Gastroesophageal sphincter (tissue), 4 donors: ENCODE measurements around the gene PGAM4. TPM values are rescaled to one million over a fixed set of nuclear protein-coding genes. Genes with fewer than 3 reads are reported as not detected.
"Not testable (repeated sequence)": the region's sequence is repeated elsewhere in the genome, so short reads cannot be mapped to it uniquely, and the experiment has no call there.

Source experiments
- ATAC-seq: fragments of 150-250 bp; one replicate; pipeline ENCODE4 v1.9.1; 2016; ENCODE audit warnings: mild to moderate bottlenecking, moderate library complexity
- H3K27ac ChIP-seq, 4 donors: fragments of 200-600 bp; sonication (generic) in 3 of 4; 1 replicate in 3 of 4; 2 replicates in 1 of 4; pipeline ENCODE4 v1.5.1; 2016 to 2019
- H3K27me3 ChIP-seq: fragments of 200-600 bp; sonication (generic); one replicate; pipeline ENCODE4 v1.5.1; 2019
- H3K36me3 ChIP-seq, 2 donors: fragments of 200-600 bp; sonication (generic); one replicate each; pipeline ENCODE4 v1.5.1; 2019; ENCODE audit warnings: control low read depth in 1 of 2
- H3K4me1 ChIP-seq, 3 donors: fragments of 200-600 bp; sonication (generic); 1 replicate in 2 of 3; 2 replicates in 1 of 3; pipeline ENCODE4 v1.5.1; 2016 to 2019; ENCODE audit warnings: control low read depth in 2 of 3
- H3K4me3 ChIP-seq, 2 donors: fragments of 200-600 bp; sonication (generic); one replicate each; pipeline ENCODE4 v1.5.1; 2019; ENCODE audit warnings: mild to moderate bottlenecking in 1 of 2, moderate library complexity in 1 of 2
- H3K9me3 ChIP-seq, 3 donors: fragments of 200-600 bp; sonication (generic); one replicate each; pipeline ENCODE4 v1.5.1; 2017 to 2019; ENCODE audit warnings: control low read depth in 2 of 3
- CTCF ChIP-seq, 4 experiments: fragments of 200-600 bp in 2 of 4; fragments of 450-650 bp in 2 of 4; sonication (generic) in 1 of 4; IDR thresholded peaks; one replicate each; pipeline ENCODE4 v1.5.1; 2017 to 2019; ENCODE audit warnings: antibody characterized with exemption in 4 of 4, mild to moderate bottlenecking in 2 of 4, moderate library complexity in 2 of 4
- EP300 ChIP-seq: sonication (generic); formaldehyde crosslinking; IDR thresholded peaks from one replicate; pipeline ENCODE4 v1.6.1; 2017; ENCODE audit warnings: antibody characterized with exemption, mild to moderate bottlenecking
- POLR2A ChIP-seq, 2 donors: fragments of 450-650 bp; IDR thresholded peaks; one replicate each; pipeline ENCODE4 v1.6.1; 2017; ENCODE audit warnings: antibody characterized with exemption in 2 of 2, mild to moderate bottlenecking in 2 of 2, moderate library complexity in 1 of 2
- POLR2AphosphoS5 ChIP-seq: sonication (generic); formaldehyde crosslinking; IDR thresholded peaks from one replicate; pipeline ENCODE4 v1.6.1; 2017; ENCODE audit warnings: antibody characterized with exemption
- WGBS, 2 donors: methylation state at CpG; one replicate each; pipeline ENCODE4 v1.1.5; 2018; ENCODE audit warnings: low coverage in 1 of 2; 5-methylcytosine and 5-hydroxymethylcytosine counted together
- total RNA-seq, 4 donors: library from RNA; depleted of rRNA; stranded (reverse); fragments of >200 nt; gene quantifications; one replicate each; pipeline ENCODE4 v1.1.0, GENCODE V29; 2016

The PGAM4 gene
- total RNA-seq, 4 donors from 2014 or later, result not detected

- no peak overlapping the region for H3K4me3 ChIP-seq
- no peak for TF ChIP-seq EP300
- TF ChIP-seq POLR2A (IDR thresholded peaks at IDR 0.05), result no peak
- no peak for TF ChIP-seq CTCF (IDR thresholded peaks at IDR 0.05)
- no peak for TF ChIP-seq POLR2AphosphoS5
- H3K27ac ChIP-seq, result no peak overlapping the region
- no peaks in the 10 kb centered on the region for H3K9me3 ChIP-seq
- no peak for ATAC-seq
- no peaks in the 10 kb centered on the region for H3K27me3 ChIP-seq
- peaks cover 0 to 24% (median 0%) of the 10 kb centered on the region in 3 donors for H3K4me1 ChIP-seq
- no peaks in the 10 kb centered on the region for H3K36me3 ChIP-seq
Measured at GRCh38 chrX:77922787-77923186, 46.7 kb downstream of the PGAM4 start.

- 63% methylated on average over 4 of the region's 6 CpGs; no CpG with 5 or more reads in 1 of the 2 donors for WGBS, 2 donors
- H3K4me1 ChIP-seq, result peaks cover 0 to 19% (median 0%) of the 10 kb centered on the region in 3 donors
- not testable (repeated sequence) for H3K27me3 ChIP-seq, H3K36me3 ChIP-seq, H3K4me3 ChIP-seq, H3K27ac ChIP-seq, H3K9me3 ChIP-seq, ATAC-seq
Measured at GRCh38 chrX:77919370-77919769, 50.1 kb downstream of the PGAM4 start.

DNA sequence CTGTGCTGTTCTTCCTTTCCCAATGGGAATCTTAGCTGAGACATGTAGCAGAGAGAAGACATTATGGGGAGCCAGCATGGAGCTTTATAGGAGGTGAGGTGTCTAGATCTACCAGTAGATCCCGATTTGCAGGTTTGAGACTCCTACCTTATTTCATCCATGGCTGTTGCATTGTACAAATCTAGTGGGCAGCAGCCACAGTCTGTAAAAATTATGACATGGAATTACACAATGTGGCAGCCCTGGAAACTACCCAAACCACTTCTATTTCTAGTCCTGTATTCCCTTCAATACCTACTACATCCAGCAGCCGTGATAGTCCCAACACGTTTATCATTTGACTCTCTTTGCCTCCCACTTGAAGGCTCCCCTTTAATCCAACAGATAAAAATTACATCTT, 50.9 kb downstream of the PGAM4 start:
- TF ChIP-seq EP300, result no peak
- TF ChIP-seq POLR2A (IDR thresholded peaks at IDR 0.05), result no peak
- TF ChIP-seq POLR2AphosphoS5, result no peak
- TF ChIP-seq CTCF (IDR thresholded peaks at IDR 0.05), result no peak
- Histone ChIP-seq H3K9me3 (no peaks in the 10 kb centered on the region), H3K36me3 (no peaks in the 10 kb centered on the region), H3K27ac (no peak overlapping the region), H3K4me3 (no peak overlapping the region), H3K4me1 (peaks cover 0 to 17% (median 0%) of the 10 kb centered on the region in 3 donors), H3K27me3 (no peaks in the 10 kb centered on the region)
- no peak for ATAC-seq
- WGBS, 2 donors, result 53 to 54% methylated on average over 2 to 3 of the region's 3 CpGs

Other genes with a start within 250 kb of the PGAM4 start
- 100 to 1,000 TPM in 3 of 4 donors, 10 to 100 TPM in 1; 93.4 to 140 (median 117) TPM for gene ATRX, start 183.4 kb downstream of the PGAM4 start, total RNA-seq
- 10 to 100 TPM; 23.6 to 37.8 (median 31.9) TPM for gene MAGT1, start 74.2 kb downstream of the PGAM4 start, total RNA-seq
- gene COX7B, start 70.2 kb downstream of the PGAM4 start, total RNA-seq, result 100 to 1,000 TPM; 338 to 504 (median 366) TPM
- 10 to 100 TPM in 3 of 4 donors, 1 to 10 TPM in 1; 8.6 to 21.2 (median 12.7) TPM for gene ATP7A, start 58.9 kb downstream of the PGAM4 start, total RNA-seq
- 100 to 1,000 TPM; 204 to 360 (median 274) TPM for gene PGK1, start 134.6 kb upstream of the PGAM4 start, total RNA-seq
- 100 to 1,000 TPM in 1 of 4 donors, 10 to 100 TPM in 3; 47.3 to 101 (median 62.5) TPM for gene TAF9B, start 170.0 kb upstream of the PGAM4 start, total RNA-seq